ACHN (cell line): ENCODE results near the gene PHLPP1.
A peak's percentile ranks its signal among the peaks of the same experiment; 100 is the strongest.

ENCODE experiments used
- DNase-seq: peaks from one replicate; pipeline ENCODE4 v3.0.0-alpha.2; 2015
- in situ Hi-C: cut with HindIII; loops from 2 replicates; pipeline ENCODE4 v1.10.0; 2017; ENCODE audit warnings: low sequenced_read_pairs, low pct_ligation_motif_present, low pct_unique_long_range_greater_than_20kb

Gene PHLPP1

GRCh38 chr18:62999392-62999791 is 284.1 kb downstream of the PHLPP1 start:
- DNase-seq, result peak; percentile 25
- in situ Hi-C loops, result no loop called here

DNA sequence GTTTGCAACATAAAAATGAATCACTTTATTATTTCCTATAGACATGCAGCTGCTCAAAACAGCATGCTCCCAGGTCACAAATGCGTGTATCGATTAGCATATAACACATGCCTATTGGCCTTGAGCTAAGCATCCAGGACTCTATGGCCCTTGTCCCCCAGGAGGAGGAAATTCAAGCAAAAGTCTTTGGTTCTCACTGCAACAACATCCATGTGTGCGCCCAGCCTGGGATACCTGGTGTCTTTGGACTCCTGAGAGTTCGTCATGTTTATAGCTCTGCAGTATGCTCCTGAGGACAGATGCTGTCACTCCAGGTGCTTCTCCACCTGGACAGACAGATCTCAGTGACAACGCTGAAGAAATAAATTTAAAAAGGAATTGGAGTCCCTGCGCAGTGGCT is 284.6 kb downstream of the PHLPP1 start:
- DNase-seq, result no peak
- in situ Hi-C loops, result loop anchor here (25.0 kb wide), 1 partner anchor 337 kb away; no protein-coding TSS in a partner anchor

DNA sequence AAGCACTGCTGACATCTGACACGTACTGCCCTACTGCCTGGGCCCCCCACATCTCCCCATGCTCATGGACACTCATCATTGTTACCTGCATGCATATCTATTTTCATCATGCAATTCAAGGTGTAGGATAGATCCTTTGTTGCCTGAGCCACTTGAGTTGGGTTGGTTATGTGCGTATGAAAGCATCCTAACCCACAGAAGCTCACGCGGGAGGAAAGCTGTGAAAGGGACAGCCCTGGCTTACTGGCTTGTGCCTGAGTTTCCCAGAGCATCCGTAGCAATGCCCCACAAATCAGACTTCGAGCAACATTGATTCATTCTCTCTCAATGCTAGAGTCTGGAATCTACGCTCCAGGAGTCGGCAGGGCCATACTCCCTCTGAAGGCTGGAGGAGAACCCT is 285.5 kb downstream of the PHLPP1 start:
- in situ Hi-C loops, result loop anchor here (25.0 kb wide), 1 partner anchor 336 kb away; no protein-coding TSS in a partner anchor
- no peak for DNase-seq

DNA sequence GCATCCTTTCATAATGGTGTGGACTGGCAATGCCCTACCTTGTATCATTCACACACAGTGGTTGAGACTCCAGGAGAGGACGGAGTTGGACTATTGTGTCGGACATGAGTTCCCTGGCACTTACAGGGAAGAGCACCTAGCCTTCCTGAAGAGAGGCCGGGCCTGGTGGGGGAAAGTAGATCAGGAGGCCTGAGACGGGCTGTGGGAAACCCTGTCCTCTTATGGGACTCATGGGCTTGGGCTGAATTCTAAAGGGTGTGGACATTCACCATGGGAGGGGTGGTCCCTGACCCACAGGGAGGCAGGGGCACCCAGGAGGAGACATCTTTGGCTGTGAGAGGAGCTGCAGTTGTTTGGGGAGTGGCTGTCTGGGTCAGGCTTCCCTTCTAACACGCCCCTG is 286.5 kb downstream of the PHLPP1 start:
- DNase-seq, result no peak
- in situ Hi-C loops, result loop anchor here (25.0 kb wide), 1 partner anchor 335 kb away; no protein-coding TSS in a partner anchor

DNA sequence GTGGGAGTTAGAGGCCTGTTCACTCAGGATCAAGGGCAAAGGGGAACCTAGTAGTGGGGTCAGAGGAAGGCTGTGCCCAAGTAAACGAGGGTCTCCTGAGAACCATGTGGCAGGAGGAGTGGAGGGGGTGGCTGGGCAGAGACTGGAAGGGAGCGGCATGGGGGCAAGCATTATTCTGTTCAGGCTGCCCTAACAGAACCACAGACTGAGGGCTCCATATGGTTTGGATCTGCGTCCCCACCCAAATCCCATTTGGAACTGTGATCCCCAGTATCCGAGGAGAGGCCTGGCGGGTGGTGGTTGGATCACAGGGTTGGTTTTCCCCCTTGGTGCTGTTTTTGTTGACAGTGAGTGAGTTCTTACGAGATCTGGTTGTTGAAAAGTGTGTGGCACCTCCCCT is 287.0 kb downstream of the PHLPP1 start:
- in situ Hi-C loops, result loop anchor here (25.0 kb wide), 1 partner anchor 335 kb away; no protein-coding TSS in a partner anchor
- DNase-seq, result no peak

DNA sequence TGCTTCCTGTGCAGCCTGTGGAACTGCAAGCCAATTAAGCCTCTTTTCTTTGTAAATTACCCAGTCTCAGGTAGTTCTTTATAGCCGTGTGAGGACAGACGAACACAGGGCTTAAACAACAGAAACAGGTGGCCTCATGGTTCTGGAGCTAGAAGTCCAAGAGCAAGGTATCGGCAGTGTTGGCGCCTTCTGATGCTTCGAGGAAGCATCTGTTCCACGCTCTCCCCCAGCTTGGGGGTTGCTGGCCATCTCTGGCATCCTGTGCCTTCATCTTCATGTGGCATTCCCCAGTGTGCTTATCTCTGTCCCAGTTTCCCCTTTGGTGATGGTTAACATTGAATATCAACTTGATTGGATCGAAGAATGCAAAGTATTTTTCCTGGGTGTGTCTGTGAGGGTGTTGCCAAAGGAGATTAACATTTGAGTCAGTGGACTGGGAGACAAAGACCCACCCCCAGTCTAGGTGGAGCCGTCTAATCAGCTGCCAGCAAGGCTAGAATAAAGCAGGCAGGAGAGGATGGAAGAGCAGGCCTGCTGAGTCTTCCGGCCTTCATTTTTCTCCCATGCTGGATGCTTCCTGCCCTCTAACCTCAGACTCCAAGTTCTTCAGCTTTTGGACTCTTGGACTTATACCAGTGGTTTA is 287.6 kb downstream of the PHLPP1 start:
- in situ Hi-C loops, result loop anchor here (25.0 kb wide), 1 partner anchor 334 kb away; no protein-coding TSS in a partner anchor
- no peak for DNase-seq

DNA sequence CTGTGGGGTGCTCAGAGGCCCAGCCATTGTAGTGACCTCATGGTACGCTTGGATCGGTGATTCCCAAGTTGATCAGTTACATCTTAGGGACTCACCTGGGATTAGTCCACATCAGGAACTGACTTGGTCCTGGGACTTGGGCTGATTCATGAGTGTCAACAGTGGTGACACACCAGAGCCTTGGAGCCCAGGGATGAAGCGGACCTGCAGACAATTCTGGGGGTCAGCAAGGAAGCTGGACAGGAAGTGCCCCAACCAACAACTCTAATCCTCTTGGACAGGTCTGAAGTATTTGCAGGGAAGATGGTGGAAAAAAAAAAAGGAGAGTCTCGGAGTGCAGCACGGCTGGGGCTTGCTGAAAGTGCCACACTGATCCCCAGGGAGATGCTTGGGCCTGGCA is 288.6 kb downstream of the PHLPP1 start:
- in situ Hi-C loops, result loop anchor here (25.0 kb wide), 1 partner anchor 333 kb away; no protein-coding TSS in a partner anchor
- DNase-seq, result no peak

DNA sequence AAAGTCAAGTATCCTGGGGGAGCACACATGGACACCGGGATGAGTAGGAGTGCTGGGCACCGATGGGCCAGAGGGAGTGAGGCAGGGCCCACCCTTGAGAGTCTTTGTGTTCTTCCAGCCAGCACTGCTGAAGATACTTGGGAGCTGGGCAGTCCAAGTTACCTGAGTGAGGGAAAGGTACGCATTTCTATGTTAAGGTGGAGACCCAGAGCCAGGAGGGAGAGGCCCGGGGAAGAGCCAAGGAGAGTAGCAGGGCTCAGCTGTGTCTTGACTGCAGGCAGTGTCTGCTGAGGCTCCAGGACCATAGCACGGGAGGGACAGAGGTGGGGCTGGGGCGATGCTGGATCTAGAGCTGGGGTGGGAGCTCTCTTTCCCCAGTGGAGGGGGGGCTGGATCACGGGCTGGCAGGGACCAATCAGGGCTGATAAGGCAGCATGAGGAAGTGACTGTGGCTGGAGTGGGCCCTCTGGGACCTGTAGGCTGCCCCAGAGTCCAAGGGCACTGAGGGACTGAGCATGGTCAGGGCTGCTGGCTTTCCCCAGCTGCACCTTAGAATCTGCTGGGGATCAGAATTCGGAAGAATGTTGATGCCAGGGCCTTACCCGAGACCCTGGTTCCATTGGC is 289.2 kb downstream of the PHLPP1 start:
- in situ Hi-C loops, result loop anchor here (25.0 kb wide), 1 partner anchor 333 kb away; no protein-coding TSS in a partner anchor
- DNase-seq, result no peak

- no peak for DNase-seq
- in situ Hi-C loops, result loop anchor here (25.0 kb wide), 1 partner anchor 332 kb away; no protein-coding TSS in a partner anchor
Observed at GRCh38 chr18:63005306-63005705, 290.0 kb downstream of the PHLPP1 start.

DNA sequence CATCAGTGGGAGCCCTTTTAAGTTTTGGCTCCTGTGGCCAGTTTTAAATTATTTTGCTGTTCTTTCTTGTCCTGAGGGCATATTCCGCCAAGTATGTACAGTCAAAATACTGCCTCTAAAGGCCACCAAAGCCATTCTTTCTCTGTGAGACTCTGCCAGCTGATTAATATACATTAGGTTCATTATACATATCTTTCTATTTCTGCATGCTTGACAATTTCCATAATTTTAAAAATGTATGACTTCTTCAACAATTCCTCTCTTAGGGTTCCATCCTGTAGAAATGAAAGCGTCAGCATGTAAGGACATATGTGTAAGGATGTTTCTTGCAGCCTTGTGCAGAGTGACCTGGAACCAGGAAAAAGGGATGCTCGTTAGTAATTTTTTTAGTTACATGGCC is 291.9 kb downstream of the PHLPP1 start:
- no peak for DNase-seq
- in situ Hi-C loops, result loop anchor here (25.0 kb wide), 1 partner anchor 330 kb away; no protein-coding TSS in a partner anchor

GRCh38 chr18:63016270-63016669 is 300.9 kb downstream of the PHLPP1 start:
- in situ Hi-C loops, result loop anchor here (25.0 kb wide), 1 partner anchor 321 kb away; no protein-coding TSS in a partner anchor
- peak; percentile 55 for DNase-seq

- no peak for DNase-seq
- in situ Hi-C loops, result loop anchor here (25.0 kb wide), 1 partner anchor 320 kb away; no protein-coding TSS in a partner anchor
Observed at GRCh38 chr18:63017076-63017475, 301.7 kb downstream of the PHLPP1 start.

DNA sequence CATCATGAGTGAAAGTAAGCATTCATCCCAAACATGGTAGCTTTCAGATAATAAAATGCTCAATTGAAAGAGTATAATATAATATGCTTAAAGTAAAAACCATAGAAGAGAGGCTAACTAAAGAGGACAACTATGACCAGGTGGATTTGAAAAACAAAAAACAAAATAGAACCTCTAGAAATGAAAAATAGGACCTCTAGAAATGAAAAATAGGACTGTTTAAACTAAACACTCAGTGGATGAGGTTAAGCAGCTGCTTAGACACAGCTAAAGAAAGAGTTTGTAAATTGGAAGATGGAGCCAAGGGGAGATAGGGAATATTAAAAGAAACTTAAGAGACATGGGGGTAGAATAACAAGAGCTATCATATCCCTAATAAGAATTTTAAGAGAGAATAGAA is 302.6 kb downstream of the PHLPP1 start:
- DNase-seq, result no peak
- in situ Hi-C loops, result loop anchor here (25.0 kb wide), 1 partner anchor 319 kb away; no protein-coding TSS in a partner anchor

GRCh38 chr18:63022429-63023022 is 307.2 kb downstream of the PHLPP1 start:
- in situ Hi-C loops, result loop anchor here (25.0 kb wide), 1 partner anchor 315 kb away; no protein-coding TSS in a partner anchor
- peak; percentile 2 for DNase-seq

DNA sequence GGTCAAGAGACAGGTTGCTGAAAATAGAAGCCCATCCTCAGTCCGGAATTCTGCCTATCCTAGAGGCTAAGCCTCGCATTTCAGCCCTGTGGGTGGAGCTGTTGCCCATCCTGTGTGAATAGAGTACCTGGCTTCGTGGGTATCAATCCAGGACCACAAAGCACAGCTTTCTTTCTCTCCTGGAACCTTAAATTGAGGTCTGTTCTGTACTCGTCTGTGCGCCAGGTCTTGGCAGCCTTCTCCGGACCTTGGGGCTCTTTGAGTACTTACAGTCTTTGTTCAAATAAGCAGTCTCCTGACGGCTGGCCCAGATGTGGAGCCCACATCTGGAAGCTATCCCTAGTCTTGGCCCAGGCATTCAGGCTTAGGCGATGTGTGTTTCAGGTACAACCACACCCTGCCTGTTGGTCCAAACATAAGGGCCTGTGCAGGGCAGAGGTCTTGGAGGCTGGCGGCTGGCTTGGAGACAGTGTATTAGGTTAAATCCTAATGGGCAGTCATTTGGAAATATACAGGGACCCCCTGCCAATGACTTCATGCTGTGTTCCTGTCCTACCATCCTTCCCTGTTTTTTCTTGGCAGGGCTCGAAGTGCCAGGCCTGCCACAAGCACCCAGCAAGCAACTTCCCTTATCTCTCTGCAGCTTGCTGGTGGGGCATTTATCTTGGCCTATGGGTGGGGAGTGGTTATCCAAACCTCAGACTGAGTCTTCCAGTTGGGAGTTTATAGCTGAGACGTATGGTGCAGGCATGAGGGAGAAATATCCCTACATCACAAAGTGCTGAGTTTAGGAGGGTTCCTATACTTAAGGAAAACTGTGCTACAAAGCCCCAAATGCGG is 310.1 kb downstream of the PHLPP1 start:
- peak; percentile 35 for DNase-seq
- in situ Hi-C loops, result loop anchor here (25.0 kb wide), 1 partner anchor 412 kb away; no protein-coding TSS in a partner anchor

- no peak for DNase-seq
- in situ Hi-C loops, result loop anchor here (25.0 kb wide), 1 partner anchor 409 kb away; no protein-coding TSS in a partner anchor
Observed at GRCh38 chr18:63028380-63028779, 313.0 kb downstream of the PHLPP1 start.
